KMS-11 (cell line): ENCODE measurements around the gene GAST.

ENCODE experiments used
- H2AFZ ChIP-seq: fragments of 200-600 bp; sonication (generic); 2 replicates; pipeline ENCODE4 v1.6.1; 2016; ENCODE audit warnings: antibody characterized with exemption, mixed run types, low read depth
- H3K27ac ChIP-seq: fragments of 200-600 bp; sonication (generic); 2 replicates; pipeline ENCODE4 v1.6.1; 2016; ENCODE audit warnings: mild to moderate bottlenecking, mixed run types
- H3K27me3 ChIP-seq: fragments of 200-600 bp; sonication (generic); 2 replicates; pipeline ENCODE4 v1.6.1; 2017; ENCODE audit warnings: mild to moderate bottlenecking, low read depth, mixed run types, moderate library complexity; ENCODE audit not compliant: insufficient read depth
- H3K36me3 ChIP-seq: fragments of 200-600 bp; sonication (generic); 2 replicates; pipeline ENCODE4 v1.6.1; 2017; ENCODE audit warnings: mild to moderate bottlenecking, mixed run types; ENCODE audit not compliant: insufficient read depth
- H3K4me1 ChIP-seq: fragments of 200-600 bp; sonication (generic); 2 replicates; pipeline ENCODE4 v1.6.1; 2016; ENCODE audit warnings: mild to moderate bottlenecking, low read depth, mixed run types; ENCODE audit not compliant: poor library complexity, severe bottlenecking
- H3K4me2 ChIP-seq: fragments of 200-600 bp; sonication (generic); 2 replicates; pipeline ENCODE4 v1.7.0; 2016; ENCODE audit warnings: mild to moderate bottlenecking, mixed run types
- H3K4me3 ChIP-seq: fragments of 200-600 bp; sonication (generic); IDR thresholded peaks from 2 replicates; pipeline ENCODE4 v1.6.1; 2017; ENCODE audit warnings: low read depth, low read length, mixed read lengths; ENCODE audit not compliant: insufficient read depth
- H3K79me2 ChIP-seq: fragments of 200-600 bp; sonication (generic); 2 replicates; pipeline ENCODE4 v1.6.1; 2016; ENCODE audit warnings: low read depth, mixed run types; ENCODE audit not compliant: insufficient read depth
- H3K9ac ChIP-seq: fragments of 200-600 bp; sonication (generic); 2 replicates; pipeline ENCODE4 v1.6.1; 2016; ENCODE audit warnings: mild to moderate bottlenecking, mixed run types
- H4K20me1 ChIP-seq: fragments of 200-600 bp; sonication (generic); 2 replicates; pipeline ENCODE4 v1.6.1; 2016; ENCODE audit warnings: mild to moderate bottlenecking, mixed run types; ENCODE audit not compliant: insufficient read depth
- CTCF ChIP-seq: fragments of 200-600 bp; sonication (generic); conservative IDR thresholded peaks from 2 replicates; pipeline ENCODE4 v1.6.1; 2017; ENCODE audit warnings: low read depth, mild to moderate bottlenecking, antibody characterized with exemption, low read length, moderate library complexity, mixed read lengths

Gene GAST

GRCh38 chr17:41725134-41725533, 13.0 kb downstream of the GAST start:
- no peak for TF ChIP-seq CTCF
- no peaks in the 10 kb centered on the region for H3K4me1 ChIP-seq
- H3K27me3 ChIP-seq, result peaks cover under 1% of the 10 kb centered on the region; the same call in 1 of the 2 replicates
- no peak overlapping the region for H3K9ac ChIP-seq
- H3K79me2 ChIP-seq, result no peaks in the 10 kb centered on the region
- no peak overlapping the region for H3K4me2 ChIP-seq
- H3K36me3 ChIP-seq, result no peaks in the 10 kb centered on the region
- no peak overlapping the region for H3K27ac ChIP-seq
- H3K4me3 ChIP-seq, result no peak overlapping the region
- no peak overlapping the region for H2AFZ ChIP-seq
- no peaks in the 10 kb centered on the region for H4K20me1 ChIP-seq

GRCh38 chr17:41728056-41728455, 15.9 kb downstream of the GAST start:
- no peaks in the 10 kb centered on the region for H3K4me1 ChIP-seq

DNA sequence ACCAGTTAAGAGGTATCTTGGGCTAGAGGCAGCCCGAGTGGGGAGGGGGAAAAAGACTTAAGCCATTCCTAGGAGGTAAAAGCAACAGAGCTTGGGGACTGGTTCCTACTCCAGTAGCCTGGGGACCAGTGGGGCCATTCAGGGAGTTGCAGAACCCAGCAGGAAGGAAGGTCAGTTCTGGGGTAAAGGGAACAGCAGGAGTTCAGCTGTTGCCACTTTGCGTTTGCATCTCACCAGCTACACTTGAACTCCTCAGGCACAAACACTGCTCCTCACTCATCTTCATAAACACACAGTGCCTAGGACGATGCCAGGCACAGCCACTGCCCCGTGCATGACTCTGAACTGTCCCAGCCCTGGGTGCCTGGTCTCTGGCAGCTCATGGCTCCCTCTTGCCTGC, 18.3 kb downstream of the GAST start:
- H3K4me3 ChIP-seq, result no peak overlapping the region
- no peaks in the 10 kb centered on the region for H3K79me2 ChIP-seq
- no peaks in the 10 kb centered on the region for H3K36me3 ChIP-seq
- no peak overlapping the region for H3K27ac ChIP-seq
- TF ChIP-seq CTCF, result no peak
- H3K4me1 ChIP-seq, result peaks cover 5% of the 10 kb centered on the region
- H3K27me3 ChIP-seq, result peaks cover 51% of the 10 kb centered on the region
- H2AFZ ChIP-seq, result no peak overlapping the region
- H3K9ac ChIP-seq, result no peak overlapping the region
- no peak overlapping the region for H3K4me2 ChIP-seq
- no peaks in the 10 kb centered on the region for H4K20me1 ChIP-seq

More at GRCh38 chr17:41728056-41728455, 15.9 kb downstream of the GAST start:
- H3K27ac ChIP-seq, result no peak overlapping the region
- no peaks in the 10 kb centered on the region for H3K79me2 ChIP-seq
- TF ChIP-seq CTCF, result no peak
- H4K20me1 ChIP-seq, result no peaks in the 10 kb centered on the region
- H3K9ac ChIP-seq, result no peak overlapping the region
- H3K36me3 ChIP-seq, result no peaks in the 10 kb centered on the region
- no peak overlapping the region for H3K4me2 ChIP-seq
- no peak overlapping the region for H3K4me3 ChIP-seq
- H3K27me3 ChIP-seq, result peaks cover 29% of the 10 kb centered on the region
- H2AFZ ChIP-seq, result no peak overlapping the region

DNA sequence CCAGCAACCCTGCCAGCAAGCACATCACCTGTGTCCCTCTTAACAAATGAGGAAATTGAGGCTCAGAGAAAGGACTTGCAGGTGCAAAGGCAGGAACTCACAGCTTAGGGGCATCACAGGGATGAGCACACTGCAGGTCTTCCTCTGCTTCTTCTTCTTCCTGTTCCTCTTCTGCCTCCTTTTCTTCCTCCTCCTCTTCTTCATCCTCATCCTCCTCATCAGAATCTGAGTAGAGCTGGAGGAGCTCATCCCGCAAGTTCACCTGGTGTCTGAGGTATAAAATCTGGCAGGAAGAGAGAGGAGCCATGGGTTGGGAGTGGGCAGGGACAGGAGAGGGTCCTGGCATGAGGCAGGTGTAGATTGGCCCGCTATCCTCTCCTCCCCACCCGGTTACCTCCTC, 19.7 kb downstream of the GAST start:
- no peak for TF ChIP-seq CTCF
- H3K4me3 ChIP-seq, result no peak overlapping the region
- H3K36me3 ChIP-seq, result no peaks in the 10 kb centered on the region
- peaks cover 7% of the 10 kb centered on the region for H3K4me1 ChIP-seq
- H3K4me2 ChIP-seq, result no peak overlapping the region
- H3K27ac ChIP-seq, result no peak overlapping the region
- no peaks in the 10 kb centered on the region for H4K20me1 ChIP-seq
- no peak overlapping the region for H2AFZ ChIP-seq
- peaks cover 64% of the 10 kb centered on the region for H3K27me3 ChIP-seq
- H3K9ac ChIP-seq, result no peak overlapping the region
- no peaks in the 10 kb centered on the region for H3K79me2 ChIP-seq
